Lower leg skin (tissue), 4 donors: ENCODE measurements around the gene OR2M3. TPM values are rescaled to one million over a fixed set of nuclear protein-coding genes. Genes with fewer than 3 reads are reported as not detected.

Experiments used
- DNase-seq, 2 donors: peaks; one replicate each; pipeline ENCODE4 v3.0.0-alpha.2; 2019; ENCODE audit warnings: low spot score in 2 of 2
- H3K4me3 ChIP-seq: fragments of 200-600 bp; sonication (generic); 2 replicates; pipeline ENCODE4 v1.5.1; 2017; ENCODE audit warnings: mild to moderate bottlenecking, low read depth; ENCODE audit not compliant: poor library complexity, severe bottlenecking
- CTCF ChIP-seq, 3 donors: fragments of 450-650 bp; IDR thresholded peaks; one replicate each; pipeline ENCODE4 v1.5.1; 2016; ENCODE audit warnings: antibody characterized with exemption in 3 of 3, mild to moderate bottlenecking in 3 of 3, moderate library complexity in 2 of 3
- POLR2A ChIP-seq, 2 donors: fragments of 450-650 bp; IDR thresholded peaks; one replicate each; pipeline ENCODE4 v1.6.1; 2016 to 2017; ENCODE audit warnings: antibody characterized with exemption in 2 of 2, mild to moderate bottlenecking in 1 of 2, moderate library complexity in 1 of 2
- WGBS, 2 donors: methylation state at CpG; one replicate each; pipeline ENCODE4 v1.1.5; 2018; 5-methylcytosine and 5-hydroxymethylcytosine counted together
- intact Hi-C: fragments of 100-400 bp; cut with DNase I; formaldehyde crosslinking; loops from one replicate; pipeline ENCODE4 v1.15.0; 2023; ENCODE audit warnings: low total_unique reads
- total RNA-seq, 4 donors: library from RNA; depleted of rRNA; stranded (reverse); fragments of >200 nt; gene quantifications; one replicate each; pipeline ENCODE4 v1.1.0, GENCODE V29; 2016

OR2M3 gene
- not detected for total RNA-seq

- intact Hi-C loops, result no loop called here
- DNase-seq, result no peak
- TF ChIP-seq CTCF (IDR thresholded peaks at IDR 0.05), result no peak
- TF ChIP-seq POLR2A (IDR thresholded peaks at IDR 0.05), result no peak
- 55 to 59% methylated on average over 4 of the region's 4 CpGs for WGBS, 2 donors
- H3K4me3 ChIP-seq, result no peak within 1 kb of the TSS
Observed at GRCh38 chr1:248196965-248197364, at the start of gene OR2M3. OR2M3 (plus strand) TSS chr1:248197265; CDS start chr1:248203068, 5,803 bp downstream.

- TF ChIP-seq CTCF (IDR thresholded peaks at IDR 0.05), result no peak
- TF ChIP-seq POLR2A (IDR thresholded peaks at IDR 0.05), result no peak
- H3K4me3 ChIP-seq, result no peak overlapping the region
- no peak for DNase-seq
- 87 to 91% methylated on average over 6 of the region's 6 CpGs for WGBS, 2 donors
- intact Hi-C loops, result no loop called here
Observed at GRCh38 chr1:248152056-248152827, 44.8 kb upstream of the OR2M3 start.

- intact Hi-C loops, result no loop called here
- WGBS, 2 donors, result 76 to 92% methylated on average over 1 of the region's 1 CpG
- TF ChIP-seq CTCF (IDR thresholded peaks at IDR 0.05) (no peak), POLR2A (IDR thresholded peaks at IDR 0.05) (no peak)
- no peak overlapping the region for H3K4me3 ChIP-seq
- DNase-seq, result no peak
Observed at GRCh38 chr1:248155927-248156326, 41.1 kb upstream of the OR2M3 start.

- TF ChIP-seq CTCF (IDR thresholded peaks at IDR 0.05) (no peak), POLR2A (IDR thresholded peaks at IDR 0.05) (no peak)
Observed at GRCh38 chr1:248158758-248159157, 38.3 kb upstream of the OR2M3 start.

GRCh38 chr1:248164031-248164430, 33.0 kb upstream of the OR2M3 start:
- intact Hi-C loops, result no loop called here
- TF ChIP-seq CTCF (IDR thresholded peaks at IDR 0.05), result no peak
- TF ChIP-seq POLR2A (IDR thresholded peaks at IDR 0.05), result no peak
- WGBS, 2 donors, result 78 to 86% methylated on average over 11 to 12 of the region's 12 CpGs
- no peak overlapping the region for H3K4me3 ChIP-seq
- DNase-seq, result peak in 1 of 2 donors; percentile 56

More at GRCh38 chr1:248158758-248159157, 38.3 kb upstream of the OR2M3 start:
- H3K4me3 ChIP-seq, result no peak overlapping the region
- WGBS, 2 donors, result 91 to 93% methylated on average over 4 of the region's 4 CpGs
- no peak for DNase-seq
- intact Hi-C loops, result no loop called here

GRCh38 chr1:248165186-248165585, 31.9 kb upstream of the OR2M3 start:
- H3K4me3 ChIP-seq, result no peak overlapping the region
- intact Hi-C loops, result no loop called here
- WGBS, 2 donors, result 91% methylated on average over 14 of the region's 14 CpGs
- DNase-seq, result no peak
- no peak for TF ChIP-seq POLR2A (IDR thresholded peaks at IDR 0.05)
- TF ChIP-seq CTCF (IDR thresholded peaks at IDR 0.05), result no peak
